A549 (cell line): ENCODE data around the gene SPPL2B. TPM values are rescaled to one million over a fixed set of nuclear protein-coding genes. Genes with fewer than 3 reads are reported as not detected.
A peak's percentile ranks its signal among the peaks of the same experiment; 100 is the strongest.

Experiments used
- ATAC-seq, 2 experiments: fragments of 200-7000 bp in 1 of 2; fragments of >200 bp in 1 of 2; cut with Nextera tagmentation in 1 of 2; cut with Tn5 transposase in 1 of 2; 3 replicates each; pipeline versions ENCODE4 v1.8.0 to v1.9.1; 2018 to 2020; ENCODE audit warnings: mild to moderate bottlenecking in 1 of 2, moderate library complexity in 1 of 2
- CTCF ChIA-PET: fragments of 300-600 bp; sonication (Branson Sonifier 250); formaldehyde crosslinking; extraction: SDS; loops from one replicate; lab custom pipeline; 2021; ENCODE audit warnings: antibody characterized with exemption, inconsistent platforms; lab: Yijun Ruan, JAX
- POLR2A ChIA-PET: fragments of 350-600 bp; formaldehyde crosslinking; extraction: SDS; loops from one replicate; lab custom pipeline; 2021; ENCODE audit warnings: antibody characterized with exemption, inconsistent platforms; lab: Yijun Ruan, JAX
- DNase-seq, 2 experiments: peaks; one replicate each; pipeline versions ENCODE4 v3.0.0 to v3.0.0-alpha.2; 2011 to 2016; ENCODE audit warnings: low read depth in 1 of 2, low spot score in 1 of 2
- FAIRE-seq: peaks from 2 replicates; lab custom pipeline; 2011; peaks lifted over from hg19 to GRCh38; lab: Jason Lieb, UNC
- H3K27ac ChIP-seq, 2 experiments: fragments of >200 bp; sonication (Bioruptor Twin); formaldehyde crosslinking; 3 replicates each; pipeline ENCODE4 v1.5.1; 2016 to 2017
- H3K4me1 ChIP-seq: fragments of >200 bp; sonication (Bioruptor Twin); formaldehyde crosslinking; 3 replicates; pipeline ENCODE4 v1.6.1; 2016
- H3K4me2 ChIP-seq: fragments of >200 bp; sonication (Bioruptor Twin); formaldehyde crosslinking; 3 replicates; pipeline ENCODE4 v1.6.1; 2016
- H3K4me3 ChIP-seq: fragments of >200 bp; sonication (Bioruptor Twin); formaldehyde crosslinking; 3 replicates; pipeline ENCODE4 v1.5.1; 2016
- H3K9me3 ChIP-seq: fragments of >200 bp; sonication (Bioruptor Twin); formaldehyde crosslinking; 3 replicates; pipeline ENCODE4 v1.6.1; 2016
- BHLHE40 ChIP-seq: IDR thresholded peaks from 2 replicates; pipeline ENCODE4 v1.6.1; 2012; ENCODE audit warnings: low read depth, low read length, inconsistent platforms
- CHD2 ChIP-seq: fragments of 150-350 bp; IDR thresholded peaks from 2 replicates; pipeline ENCODE4 v1.6.1; 2014; ENCODE audit warnings: low read length; ENCODE audit not compliant: partially characterized antibody
- CHD4 ChIP-seq: fragments of 200-600 bp; sonication (generic); IDR thresholded peaks from 2 replicates; pipeline ENCODE4 v1.6.1; 2016; ENCODE audit warnings: antibody characterized with exemption, mild to moderate bottlenecking, borderline replicate concordance
- E2F6 ChIP-seq: IDR thresholded peaks from 2 replicates; pipeline ENCODE4 v1.6.1; 2012; ENCODE audit warnings: low read depth, borderline replicate concordance
- EHMT2 ChIP-seq: fragments of 200-600 bp; sonication (generic); IDR thresholded peaks from 2 replicates; pipeline ENCODE4 v1.6.1; 2016; ENCODE audit warnings: antibody characterized with exemption, low read depth, mild to moderate bottlenecking, moderate library complexity
- EP300 ChIP-seq, 2 experiments: fragments of >200 bp; sonication (Bioruptor Twin); formaldehyde crosslinking; IDR thresholded peaks; 2 replicates in 1 of 2; 3 replicates in 1 of 2; pipeline ENCODE4 v1.6.1; 2016 to 2017
- ESRRA ChIP-seq: fragments of 150-350 bp; IDR thresholded peaks from 2 replicates; pipeline ENCODE4 v1.6.1; 2014; ENCODE audit warnings: mild to moderate bottlenecking, low read length, borderline replicate concordance
- GATA3 ChIP-seq: IDR thresholded peaks from 2 replicates; pipeline ENCODE4 v1.6.1; 2012; ENCODE audit warnings: borderline replicate concordance
- HDAC2 ChIP-seq: fragments of 200-600 bp; sonication (generic); IDR thresholded peaks from 2 replicates; pipeline ENCODE4 v1.6.1; 2016
- HOXA7 ChIP-seq: fragments of 250-450 bp; sonication (Bioruptor Pico); IDR thresholded peaks from 2 replicates; pipeline ENCODE4 v1.5.0; 2020; ENCODE audit warnings: mild to moderate bottlenecking, moderate library complexity
- MAFK ChIP-seq: fragments of 450-650 bp; IDR thresholded peaks from 2 replicates; pipeline ENCODE4 v1.6.1; 2014; ENCODE audit not compliant: partially characterized antibody
- PBX3 ChIP-seq: IDR thresholded peaks from 2 replicates; pipeline ENCODE4 v1.6.1; 2012
- RAD21 ChIP-seq, 2 experiments: fragments of >200 bp in 1 of 2; sonication (Bioruptor Twin) in 1 of 2; formaldehyde crosslinking in 1 of 2; IDR thresholded peaks in 1 of 2; conservative IDR thresholded peaks in 1 of 2; 2 replicates in 1 of 2; 3 replicates in 1 of 2; pipeline ENCODE4 v1.6.1; 2012 to 2018; ENCODE audit warnings: inconsistent platforms in 1 of 2
- RNF2 ChIP-seq: fragments of 200-600 bp; sonication (generic); IDR thresholded peaks from 2 replicates; pipeline ENCODE4 v1.6.1; 2016; ENCODE audit warnings: low read depth, mild to moderate bottlenecking, antibody characterized with exemption, moderate library complexity, borderline replicate concordance
- TP53 ChIP-seq: fragments of 250-450 bp; sonication (Bioruptor Pico); IDR thresholded peaks from 2 replicates; pipeline ENCODE4 v1.5.0; 2021; ENCODE audit warnings: mild to moderate bottlenecking, moderate library complexity
- ZC3H11A ChIP-seq: fragments of 450-650 bp; IDR thresholded peaks from 2 replicates; pipeline ENCODE4 v1.6.1; 2014; ENCODE audit warnings: antibody characterized with exemption, mild to moderate bottlenecking
- ZFP36 ChIP-seq: fragments of 450-650 bp; IDR thresholded peaks from 2 replicates; pipeline ENCODE4 v1.6.1; 2014; ENCODE audit warnings: borderline replicate concordance; ENCODE audit not compliant: partially characterized antibody
- WGBS: methylation state at CpG from one replicate; pipeline ENCODE4 v1.1.6; 2017; ENCODE audit errors: missing lambda C conversion rate; 5-methylcytosine and 5-hydroxymethylcytosine counted together
- polyA plus RNA-seq, 4 experiments: library from polyadenylated mRNA; depleted of rRNA in 3 of 4; stranded (reverse); fragments of >200 nt; fragmentation: RNase III in 1 of 4; extraction: RNeasy Plus Mini Kit Qiagen cat#74134 plus additional on column Dnase treatment in 1 of 4; gene quantifications; 2 replicates in 3 of 4; 3 replicates in 1 of 4; pipeline ENCODE4 v1.2.3, GENCODE V29; 2011 to 2017

SPPL2B gene
- polyA plus RNA-seq, 2 of the 4 experiments (the other 2 are of a cell fraction) = 11.3 to 36.5 TPM

- ChIA-PET POLR2A (no interaction called here), CTCF (no interaction called here)
- WGBS = 62% methylated on average over 3 of the region's 3 CpGs
- 0 out of 3 replicates have a peak, but pooled peaks cover 4% of the 10 kb centered on the region for H3K4me1 ChIP-seq
- no peak overlapping the region for H3K27ac ChIP-seq
- H3K4me3 ChIP-seq = no peak overlapping the region
- H3K9me3 ChIP-seq = no peaks in the 10 kb centered on the region
- FAIRE-seq (no peak), ATAC-seq (no peak), DNase-seq (no peak)
- no peak overlapping the region for H3K4me2 ChIP-seq
- TF ChIP-seq HDAC2 (no peak), EHMT2 (no peak), EP300 (IDR thresholded peaks at IDR 0.05) (no peak), HOXA7 (CRISPR knock-in tag) (no peak), PBX3 (no peak), E2F6 (no peak), CHD2 (no peak), GATA3 (no peak), CHD4 (no peak), TP53 (CRISPR knock-in tag) (no peak), ESRRA (no peak)
Measured at GRCh38 chr19:2357279-2358206, 29.1 kb downstream of the SPPL2B start.

GRCh38 chr19:2358548-2359173, 30.2 kb downstream of the SPPL2B start:
- Histone ChIP-seq H3K4me3 (no peak overlapping the region), H3K4me2 (no peak overlapping the region), H3K4me1 (0 out of 3 replicates have a peak, but pooled peaks cover 4% of the 10 kb centered on the region), H3K27ac (no peak overlapping the region), H3K9me3 (no peaks in the 10 kb centered on the region)
- DNase-seq = no peak
- ATAC-seq = no peak
- CTCF ChIA-PET = interaction anchor here (1.1 kb wide), 1 partner anchor 32 kb away, joined by 3 read pairs; no protein-coding TSS in a partner anchor
- POLR2A ChIA-PET = no interaction called here
- TF ChIP-seq ZFP36 (peak; percentile 29), MAFK (no peak)
- 21% methylated on average over 26 of the region's 28 CpGs for WGBS
- FAIRE-seq = no peak

GRCh38 chr19:2359992-2360685, 31.7 kb downstream of the SPPL2B start, which contains the start of gene TMPRSS9:
TMPRSS9 (plus strand) TSS chr19:2360265; CDS start chr19:2389786, 29,521 bp downstream.
- no peak within 1 kb of the TSS for H3K4me3 ChIP-seq
- ATAC-seq = peak in 1 of 2 experiments; percentile 55; a peak in 3 of 6 replicates
- DNase-seq = no peak
- no peak for FAIRE-seq
- H3K9me3 ChIP-seq = no peaks in the 10 kb centered on the region
- TF ChIP-seq RNF2 = no peak
- no peak for TF ChIP-seq RAD21 (conservative IDR thresholded peaks at IDR 0.05 in 1 of 2, IDR thresholded peaks at IDR 0.05 in 1 of 2)
- no peak for TF ChIP-seq HDAC2
- TF ChIP-seq CHD2 = no peak
- TF ChIP-seq ZC3H11A = no peak
- TF ChIP-seq BHLHE40 = no peak
- H3K27ac ChIP-seq = no peak within 1 kb of the TSS
- 0 out of 3 replicates have a peak, but pooled peaks cover 4% of the 10 kb centered on the region for H3K4me1 ChIP-seq
- ChIA-PET CTCF (no interaction called here), POLR2A (no interaction called here)
- no peak within 1 kb of the TSS for H3K4me2 ChIP-seq
- 61% methylated on average over 10 of the region's 44 CpGs for WGBS
